SU-DHL-6 (cell line): ENCODE measurements around the gene SH2D5.

ENCODE experiments used
- EZH2phosphoT487 ChIP-seq: fragments of 200-600 bp; sonication (generic), shearing (Covaris generic); conservative IDR thresholded peaks from 2 replicates; pipeline ENCODE4 v1.6.1; 2018; ENCODE audit warnings: mild to moderate bottlenecking, antibody characterized with exemption, low read length, moderate library complexity, mixed read lengths
- TF ChIP-seq, protein P1 (sequence below): fragments of 200-600 bp; sonication (generic); IDR thresholded peaks from one replicate; pipeline ENCODE4 v1.5.1; 2017; ENCODE audit warnings: antibody characterized with exemption, mild to moderate bottlenecking, low read length, moderate library complexity; ENCODE audit not compliant: insufficient read depth, poor library complexity, severe bottlenecking

DNA sequence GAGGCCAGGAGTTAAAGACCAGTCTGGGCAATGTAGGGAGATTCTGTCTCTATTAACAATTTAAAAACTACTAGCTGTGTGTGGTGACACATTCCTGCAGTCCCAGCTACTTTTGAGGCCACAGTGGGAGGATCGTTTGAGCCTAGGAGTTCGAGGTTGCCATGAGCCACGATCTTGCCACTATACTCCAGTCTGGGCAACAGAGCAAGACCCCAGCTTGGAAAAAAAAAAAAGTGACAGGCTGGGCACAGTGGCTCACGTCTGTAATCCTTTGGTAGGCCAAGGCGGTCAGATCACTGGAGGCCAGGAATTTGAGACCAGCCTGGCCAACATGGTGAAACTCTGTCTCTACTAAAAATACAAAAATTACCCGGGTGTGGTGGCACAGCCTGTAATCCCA, 27.8 kb upstream of the SH2D5 start:
- TF ChIP-seq, protein P1, sequence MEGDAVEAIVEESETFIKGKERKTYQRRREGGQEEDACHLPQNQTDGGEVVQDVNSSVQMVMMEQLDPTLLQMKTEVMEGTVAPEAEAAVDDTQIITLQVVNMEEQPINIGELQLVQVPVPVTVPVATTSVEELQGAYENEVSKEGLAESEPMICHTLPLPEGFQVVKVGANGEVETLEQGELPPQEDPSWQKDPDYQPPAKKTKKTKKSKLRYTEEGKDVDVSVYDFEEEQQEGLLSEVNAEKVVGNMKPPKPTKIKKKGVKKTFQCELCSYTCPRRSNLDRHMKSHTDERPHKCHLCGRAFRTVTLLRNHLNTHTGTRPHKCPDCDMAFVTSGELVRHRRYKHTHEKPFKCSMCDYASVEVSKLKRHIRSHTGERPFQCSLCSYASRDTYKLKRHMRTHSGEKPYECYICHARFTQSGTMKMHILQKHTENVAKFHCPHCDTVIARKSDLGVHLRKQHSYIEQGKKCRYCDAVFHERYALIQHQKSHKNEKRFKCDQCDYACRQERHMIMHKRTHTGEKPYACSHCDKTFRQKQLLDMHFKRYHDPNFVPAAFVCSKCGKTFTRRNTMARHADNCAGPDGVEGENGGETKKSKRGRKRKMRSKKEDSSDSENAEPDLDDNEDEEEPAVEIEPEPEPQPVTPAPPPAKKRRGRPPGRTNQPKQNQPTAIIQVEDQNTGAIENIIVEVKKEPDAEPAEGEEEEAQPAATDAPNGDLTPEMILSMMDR = no peak
- TF ChIP-seq EZH2phosphoT487 = no peak
